Epithelial cell of proximal tubule (primary cell): Measurements from ENCODE around the gene RBM33. TPM values are rescaled to one million over a fixed set of nuclear protein-coding genes. Genes with fewer than 3 reads are reported as not detected.

Experiments used
- DNase-seq: peaks from one replicate; pipeline ENCODE4 v3.0.0-alpha.2; 2011; ENCODE audit warnings: low read depth
- H3K4me3 ChIP-seq: 2 replicates; pipeline ENCODE4 v1.5.1; 2011; ENCODE audit warnings: low read depth, mild to moderate bottlenecking, low read length
- total RNA-seq: library from RNA; depleted of rRNA; stranded (reverse); fragments of >200 nt; gene quantifications from 2 replicates; pipeline ENCODE4 v1.2.3, GENCODE V29; 2015
- TF ChIP-seq, protein P1 (sequence below): conservative IDR thresholded peaks from 2 replicates; pipeline ENCODE4 v1.5.1; 2012; ENCODE audit warnings: low read depth, mild to moderate bottlenecking, low read length

The RBM33 gene
- total RNA-seq, 1 donor from 2014 or later = 18.0 TPM

DNA sequence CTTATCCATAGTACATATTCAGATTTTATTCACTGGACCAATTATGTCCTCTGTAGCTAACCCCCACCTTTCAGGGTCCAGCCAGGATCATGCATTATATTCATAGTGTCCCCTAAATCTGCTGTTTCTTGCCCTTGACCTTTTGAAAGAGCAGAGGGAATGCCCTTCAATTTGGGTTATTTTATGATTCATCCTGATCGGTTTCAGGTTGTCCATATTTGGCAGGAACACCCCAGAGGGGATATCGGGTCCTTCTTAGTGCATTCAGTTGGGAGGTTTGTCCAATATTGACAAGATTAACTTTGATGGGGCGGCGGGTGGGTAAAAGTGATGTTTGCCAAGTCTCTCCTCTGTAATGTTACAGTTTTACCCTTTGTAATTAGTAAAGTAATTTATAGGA lies 106.9 kb downstream of the RBM33 start:
- DNase-seq = no peak
- no peak overlapping the region for H3K4me3 ChIP-seq
- TF ChIP-seq, protein P1, sequence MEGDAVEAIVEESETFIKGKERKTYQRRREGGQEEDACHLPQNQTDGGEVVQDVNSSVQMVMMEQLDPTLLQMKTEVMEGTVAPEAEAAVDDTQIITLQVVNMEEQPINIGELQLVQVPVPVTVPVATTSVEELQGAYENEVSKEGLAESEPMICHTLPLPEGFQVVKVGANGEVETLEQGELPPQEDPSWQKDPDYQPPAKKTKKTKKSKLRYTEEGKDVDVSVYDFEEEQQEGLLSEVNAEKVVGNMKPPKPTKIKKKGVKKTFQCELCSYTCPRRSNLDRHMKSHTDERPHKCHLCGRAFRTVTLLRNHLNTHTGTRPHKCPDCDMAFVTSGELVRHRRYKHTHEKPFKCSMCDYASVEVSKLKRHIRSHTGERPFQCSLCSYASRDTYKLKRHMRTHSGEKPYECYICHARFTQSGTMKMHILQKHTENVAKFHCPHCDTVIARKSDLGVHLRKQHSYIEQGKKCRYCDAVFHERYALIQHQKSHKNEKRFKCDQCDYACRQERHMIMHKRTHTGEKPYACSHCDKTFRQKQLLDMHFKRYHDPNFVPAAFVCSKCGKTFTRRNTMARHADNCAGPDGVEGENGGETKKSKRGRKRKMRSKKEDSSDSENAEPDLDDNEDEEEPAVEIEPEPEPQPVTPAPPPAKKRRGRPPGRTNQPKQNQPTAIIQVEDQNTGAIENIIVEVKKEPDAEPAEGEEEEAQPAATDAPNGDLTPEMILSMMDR = no peak

DNA sequence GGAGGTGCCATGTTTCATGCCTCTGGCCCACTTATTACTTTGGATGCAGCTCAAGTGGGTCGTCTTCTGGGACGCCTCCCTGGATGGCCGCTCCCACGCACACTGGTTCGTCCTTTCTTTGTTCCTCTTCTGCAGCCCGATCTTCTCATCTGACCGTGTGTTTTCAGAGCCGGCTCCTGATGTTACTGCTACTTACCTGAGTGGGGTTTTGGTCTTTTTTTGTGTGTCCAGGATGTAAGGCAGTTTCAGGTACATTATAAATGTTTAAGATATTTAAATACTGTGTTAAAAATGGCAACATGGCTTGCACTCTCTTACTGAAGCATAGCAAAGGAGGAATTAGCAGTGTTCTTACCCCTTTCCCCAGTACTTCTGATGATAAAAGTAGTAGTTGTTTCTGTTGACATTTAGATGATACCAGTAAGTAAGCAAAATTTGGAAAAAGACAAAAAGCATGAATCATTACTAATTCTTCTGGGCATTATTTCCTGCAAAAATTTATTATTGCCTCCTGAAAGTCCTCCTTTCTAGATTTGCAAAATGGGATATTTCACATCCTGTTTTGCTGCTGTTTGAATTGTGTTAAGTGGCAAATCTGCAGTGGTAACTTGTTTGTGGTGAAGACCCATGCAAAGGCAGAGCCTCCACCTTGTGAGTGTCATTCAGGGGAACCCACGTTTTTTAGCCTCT lies 108.4 kb downstream of the RBM33 start:
- no peak overlapping the region for H3K4me3 ChIP-seq

DNA sequence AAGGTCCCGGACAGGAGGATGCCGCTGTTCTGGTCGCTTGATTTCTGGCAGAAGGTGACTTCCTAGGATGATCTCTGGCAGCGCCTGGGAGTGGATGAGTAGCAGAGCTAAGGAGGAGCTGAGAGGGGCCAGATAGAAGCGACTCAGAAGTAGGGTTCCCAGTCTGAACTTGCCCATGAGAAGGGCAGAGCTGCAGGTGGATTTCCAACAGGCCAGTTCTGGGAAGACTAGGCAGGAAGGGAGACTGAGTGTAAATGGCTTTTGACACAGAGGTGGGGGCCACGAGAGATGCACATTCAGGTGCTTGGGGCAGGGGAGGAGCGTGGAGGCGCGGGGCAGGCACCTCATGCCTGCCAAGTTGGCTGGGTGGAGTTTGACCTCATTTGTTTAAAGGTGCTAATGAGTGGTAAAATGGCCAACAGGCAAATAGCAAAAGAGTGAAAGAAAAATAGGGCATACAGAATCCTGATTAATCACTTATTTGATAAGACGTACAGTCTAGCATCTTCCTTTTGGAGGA lies 109.0 kb downstream of the RBM33 start:
- TF ChIP-seq, protein P1 = no peak
- no peak for DNase-seq
- no peak overlapping the region for H3K4me3 ChIP-seq

More for the DNA sequence above, 108.4 kb downstream of the RBM33 start:
- no peak for DNase-seq
- TF ChIP-seq, protein P1 = no peak

DNA sequence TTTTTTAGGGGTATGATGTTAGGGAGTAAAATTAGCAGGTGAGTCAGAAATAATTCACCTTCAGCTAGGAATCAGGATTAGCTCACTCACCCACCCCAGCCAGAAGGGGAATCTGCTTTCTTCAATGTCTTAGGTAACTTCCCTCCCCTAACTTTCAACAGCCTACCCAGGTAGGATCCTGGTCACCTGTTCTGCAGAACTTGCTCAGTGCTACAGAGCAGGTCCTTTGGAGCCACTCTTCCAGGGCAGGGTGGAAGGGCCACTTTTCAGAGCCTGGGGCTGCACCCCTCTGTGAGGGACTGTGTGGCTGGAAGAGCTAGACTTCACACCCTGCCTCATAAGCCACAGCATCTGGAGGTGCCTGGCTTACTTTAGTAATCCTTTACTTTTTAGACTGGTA lies 109.7 kb downstream of the RBM33 start:
- no peak for DNase-seq

DNA sequence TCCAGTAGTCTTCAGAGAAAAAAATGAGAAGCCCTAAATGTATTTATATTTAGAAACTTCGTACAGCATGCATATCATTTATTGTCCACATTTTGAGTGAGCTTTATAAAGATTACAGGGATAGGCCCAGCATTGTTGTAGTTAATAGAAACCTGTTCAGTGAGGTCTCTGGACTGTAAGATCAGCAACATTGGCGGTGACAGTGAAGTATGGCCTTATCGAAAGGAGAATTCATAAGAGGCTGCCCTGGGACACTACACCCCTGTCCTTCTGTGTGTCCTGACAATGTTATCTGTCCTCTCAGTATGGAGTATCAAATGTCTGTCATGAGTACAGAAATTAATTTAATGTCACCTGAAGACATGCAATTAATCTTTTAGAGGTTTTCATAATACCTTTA lies 110.6 kb downstream of the RBM33 start:
- TF ChIP-seq, protein P1 = no peak
- no peak for DNase-seq
- no peak overlapping the region for H3K4me3 ChIP-seq

More for the DNA sequence above, 109.7 kb downstream of the RBM33 start:
- TF ChIP-seq, protein P1 = no peak
- H3K4me3 ChIP-seq = no peak overlapping the region

DNA sequence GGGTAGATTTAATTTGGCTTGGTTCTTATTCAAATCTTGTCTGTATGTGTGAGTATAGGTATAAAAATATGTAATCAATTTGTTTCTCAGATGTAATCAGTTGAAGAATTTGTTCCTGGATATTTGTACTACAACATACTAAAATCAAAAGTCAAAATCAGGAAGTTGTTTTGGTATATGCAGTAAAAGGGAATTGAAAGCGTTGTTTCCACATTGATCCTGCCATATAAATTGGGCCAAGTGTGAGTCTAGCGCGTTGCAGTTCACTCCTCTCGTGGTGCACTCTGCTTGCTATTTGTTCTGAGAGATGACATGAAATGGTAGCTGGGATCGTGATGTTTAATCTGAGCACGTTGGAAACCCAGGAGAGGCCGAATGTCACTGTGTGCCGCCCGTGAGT lies 111.9 kb downstream of the RBM33 start:
- no peak for DNase-seq
- TF ChIP-seq, protein P1 = no peak
- no peak overlapping the region for H3K4me3 ChIP-seq

DNA sequence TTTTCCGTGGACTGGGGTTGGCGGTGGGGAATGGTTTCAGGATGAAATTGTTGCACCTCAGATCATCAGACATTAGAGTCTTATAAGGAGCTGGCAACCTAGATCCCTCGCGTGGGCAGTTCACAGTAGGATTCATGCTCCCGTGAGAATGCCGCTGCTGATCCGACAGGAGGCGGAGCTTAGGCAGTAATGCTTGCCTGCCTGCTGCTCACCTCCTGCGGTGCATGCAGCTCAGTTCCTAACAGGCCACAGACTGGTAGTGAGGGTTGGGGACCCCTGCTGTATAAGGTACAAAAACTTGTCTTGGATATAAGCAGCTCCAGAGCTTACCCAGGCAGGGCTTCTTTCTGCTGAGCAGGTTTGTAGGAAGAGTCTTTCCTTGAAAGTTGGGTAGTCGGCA lies 113.9 kb downstream of the RBM33 start:
- no peak for DNase-seq
- no peak overlapping the region for H3K4me3 ChIP-seq
- TF ChIP-seq, protein P1 = no peak
